AG04450 (cell line): ENCODE measurements around the gene CAPN8. TPM values are rescaled to one million over a fixed set of nuclear protein-coding genes. Genes with fewer than 3 reads are reported as not detected.
A peak's percentile ranks its signal among the peaks of the same experiment; 100 is the strongest.

Experiments used
- CTCF ChIA-PET: fragments of 300-600, 350-600 bp; formaldehyde crosslinking; extraction: SDS; loops from one replicate; lab custom pipeline; 2022; ENCODE audit warnings: antibody characterized with exemption, inconsistent platforms; lab: Charles Lee
- POLR2A ChIA-PET: fragments of 350-600 bp; formaldehyde crosslinking; extraction: SDS; loops from one replicate; lab custom pipeline; 2021; ENCODE audit warnings: antibody characterized with exemption, inconsistent platforms; lab: Yijun Ruan, JAX
- DNase-seq: peaks from one replicate; pipeline ENCODE4 v3.0.0-alpha.2; 2011; ENCODE audit warnings: low read depth, low spot score
- H3K27ac ChIP-seq: one replicate; pipeline ENCODE4 v1.5.1; 2012; ENCODE audit warnings: low read depth, low read length, control low read depth
- H3K27me3 ChIP-seq: one replicate; pipeline ENCODE4 v1.6.0; 2012; ENCODE audit warnings: low read length; ENCODE audit not compliant: control insufficient read depth, insufficient read depth
- H3K4me3 ChIP-seq: 2 replicates; pipeline ENCODE4 v1.5.1; 2011; ENCODE audit warnings: mild to moderate bottlenecking, low read depth, low read length, control low read depth
- H3K9me3 ChIP-seq: 2 replicates; pipeline ENCODE4 v1.5.1; 2012; ENCODE audit warnings: low read length; ENCODE audit not compliant: control insufficient read depth, insufficient read depth
- polyA plus RNA-seq: library from polyadenylated mRNA; depleted of rRNA; stranded (reverse); fragments of >200 nt; gene quantifications from 2 replicates; pipeline ENCODE4 v1.2.3, GENCODE V29; 2011
- TF ChIP-seq, protein P1 (sequence below): IDR thresholded peaks from 2 replicates; pipeline ENCODE4 v1.5.1; 2011; ENCODE audit warnings: low read depth, low read length, control low read depth, inconsistent platforms

The CAPN8 gene
- polyA plus RNA-seq, 1 experiment: not detected

DNA sequence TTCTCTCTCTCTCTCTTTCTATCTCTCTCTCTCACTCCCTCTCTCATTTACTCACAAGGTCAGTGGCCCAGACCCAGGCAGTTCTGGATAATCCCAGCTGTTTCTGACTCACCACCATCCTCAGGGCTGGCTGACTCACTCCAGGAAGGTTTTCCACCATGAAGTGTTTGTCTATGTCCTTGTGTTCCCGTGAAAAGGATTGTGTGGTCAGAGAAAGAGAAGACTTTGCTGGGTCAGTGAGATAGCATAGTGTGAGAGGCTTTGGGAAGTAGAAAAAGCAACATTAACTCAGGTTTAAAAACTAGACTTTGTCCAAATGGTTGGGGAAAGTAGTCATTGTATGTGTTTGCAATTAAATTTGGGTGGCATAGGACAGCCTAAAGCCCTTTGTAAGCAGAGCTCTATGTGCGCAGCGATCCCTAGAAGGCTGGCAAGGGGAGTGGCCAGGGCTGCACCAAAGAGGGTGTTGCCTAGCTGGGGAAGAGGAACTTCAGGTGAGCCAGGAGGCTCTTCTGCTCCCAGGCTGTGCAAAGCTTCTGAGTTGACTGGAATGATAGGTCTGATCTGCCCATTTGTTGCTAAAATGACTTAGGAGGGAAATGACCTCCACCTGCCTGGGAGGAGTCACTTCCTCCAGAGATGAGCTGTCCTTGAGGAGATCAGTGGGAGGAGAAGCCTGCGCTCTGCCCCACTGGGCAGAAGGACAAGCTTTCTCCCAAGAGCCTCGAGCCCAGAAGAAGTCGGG, 41.9 kb upstream of the CAPN8 start:
- CTCF ChIA-PET: interaction anchor here (0.8 to 5.1 kb wide), 7 partner anchors 9 to 408 kb away, joined by 3 to 43 read pairs (median 3); no protein-coding TSS in a partner anchor
- TF ChIP-seq, protein P1, sequence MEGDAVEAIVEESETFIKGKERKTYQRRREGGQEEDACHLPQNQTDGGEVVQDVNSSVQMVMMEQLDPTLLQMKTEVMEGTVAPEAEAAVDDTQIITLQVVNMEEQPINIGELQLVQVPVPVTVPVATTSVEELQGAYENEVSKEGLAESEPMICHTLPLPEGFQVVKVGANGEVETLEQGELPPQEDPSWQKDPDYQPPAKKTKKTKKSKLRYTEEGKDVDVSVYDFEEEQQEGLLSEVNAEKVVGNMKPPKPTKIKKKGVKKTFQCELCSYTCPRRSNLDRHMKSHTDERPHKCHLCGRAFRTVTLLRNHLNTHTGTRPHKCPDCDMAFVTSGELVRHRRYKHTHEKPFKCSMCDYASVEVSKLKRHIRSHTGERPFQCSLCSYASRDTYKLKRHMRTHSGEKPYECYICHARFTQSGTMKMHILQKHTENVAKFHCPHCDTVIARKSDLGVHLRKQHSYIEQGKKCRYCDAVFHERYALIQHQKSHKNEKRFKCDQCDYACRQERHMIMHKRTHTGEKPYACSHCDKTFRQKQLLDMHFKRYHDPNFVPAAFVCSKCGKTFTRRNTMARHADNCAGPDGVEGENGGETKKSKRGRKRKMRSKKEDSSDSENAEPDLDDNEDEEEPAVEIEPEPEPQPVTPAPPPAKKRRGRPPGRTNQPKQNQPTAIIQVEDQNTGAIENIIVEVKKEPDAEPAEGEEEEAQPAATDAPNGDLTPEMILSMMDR: no peak
- peak; percentile 98 for DNase-seq
- peak overlapping the region; percentile 99 for H3K27ac ChIP-seq
- H3K4me3 ChIP-seq: peak overlapping the region; percentile 20; the same call in 1 of the 2 replicates
- POLR2A ChIA-PET: interaction anchor here (0.6 to 1.8 kb wide), 4 partner anchors 20 to 65 kb away, joined by 4 to 11 read pairs (median 5); no protein-coding TSS in a partner anchor
- no peaks in the 10 kb centered on the region for H3K9me3 ChIP-seq
- H3K27me3 ChIP-seq: no peaks in the 10 kb centered on the region

DNA sequence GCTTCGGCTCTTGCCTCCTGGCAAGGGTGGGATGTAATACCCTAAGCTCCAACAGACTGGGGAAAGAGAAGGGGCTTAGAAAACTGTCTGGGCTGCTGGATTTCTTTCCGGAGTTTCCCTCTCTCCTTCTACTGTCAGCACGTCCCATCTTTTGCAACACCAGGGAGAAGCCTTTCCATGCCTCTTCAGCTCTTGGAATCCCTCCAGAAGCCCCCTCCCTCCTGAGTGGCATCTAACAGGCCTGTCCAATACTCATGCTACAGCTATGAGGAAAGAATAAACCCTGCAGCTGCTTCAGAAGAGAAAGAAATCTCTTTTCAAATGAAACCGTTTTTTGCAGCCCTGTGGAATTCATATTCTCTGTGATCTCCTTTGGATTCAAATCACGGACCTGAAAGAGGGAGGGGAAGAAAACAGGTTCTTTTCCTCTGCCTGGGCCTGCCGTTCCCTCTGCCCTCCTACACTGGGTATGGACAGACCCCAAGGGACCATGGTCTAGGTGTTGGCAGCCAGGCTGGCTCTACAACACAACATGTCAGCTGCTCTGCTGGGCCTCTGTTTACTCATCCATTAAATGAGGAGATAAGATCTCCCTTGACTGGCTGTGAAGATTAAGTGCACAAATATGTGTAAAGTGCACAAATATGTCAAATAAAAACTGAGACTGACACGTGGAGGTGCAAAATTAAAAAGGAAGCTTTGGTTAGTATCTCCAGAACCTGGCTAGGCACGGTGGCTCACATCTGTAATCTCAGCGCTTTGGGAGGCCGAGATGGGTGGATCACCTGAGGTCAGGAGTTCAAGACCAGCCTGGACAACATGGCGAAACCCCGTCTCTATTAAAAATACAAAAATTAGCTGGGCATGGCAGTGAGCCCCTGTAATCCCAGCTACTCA, 40.8 kb upstream of the CAPN8 start:
- POLR2A ChIA-PET: interaction anchor here (0.5 to 1.0 kb wide), 5 partner anchors 15 to 118 kb away, joined by 3 to 4 read pairs (median 3); no protein-coding TSS in a partner anchor
- H3K27ac ChIP-seq: peak overlapping the region; percentile 99
- CTCF ChIA-PET: interaction anchor here (0.9 to 5.1 kb wide), 3 partner anchors 43 to 410 kb away, joined by 3 to 43 read pairs (median 6); no protein-coding TSS in a partner anchor
- no peaks in the 10 kb centered on the region for H3K27me3 ChIP-seq
- peak overlapping the region; percentile 41 for H3K4me3 ChIP-seq
- H3K9me3 ChIP-seq: no peaks in the 10 kb centered on the region
- peak; percentile 92 for DNase-seq
- TF ChIP-seq, protein P1: no peak

DNA sequence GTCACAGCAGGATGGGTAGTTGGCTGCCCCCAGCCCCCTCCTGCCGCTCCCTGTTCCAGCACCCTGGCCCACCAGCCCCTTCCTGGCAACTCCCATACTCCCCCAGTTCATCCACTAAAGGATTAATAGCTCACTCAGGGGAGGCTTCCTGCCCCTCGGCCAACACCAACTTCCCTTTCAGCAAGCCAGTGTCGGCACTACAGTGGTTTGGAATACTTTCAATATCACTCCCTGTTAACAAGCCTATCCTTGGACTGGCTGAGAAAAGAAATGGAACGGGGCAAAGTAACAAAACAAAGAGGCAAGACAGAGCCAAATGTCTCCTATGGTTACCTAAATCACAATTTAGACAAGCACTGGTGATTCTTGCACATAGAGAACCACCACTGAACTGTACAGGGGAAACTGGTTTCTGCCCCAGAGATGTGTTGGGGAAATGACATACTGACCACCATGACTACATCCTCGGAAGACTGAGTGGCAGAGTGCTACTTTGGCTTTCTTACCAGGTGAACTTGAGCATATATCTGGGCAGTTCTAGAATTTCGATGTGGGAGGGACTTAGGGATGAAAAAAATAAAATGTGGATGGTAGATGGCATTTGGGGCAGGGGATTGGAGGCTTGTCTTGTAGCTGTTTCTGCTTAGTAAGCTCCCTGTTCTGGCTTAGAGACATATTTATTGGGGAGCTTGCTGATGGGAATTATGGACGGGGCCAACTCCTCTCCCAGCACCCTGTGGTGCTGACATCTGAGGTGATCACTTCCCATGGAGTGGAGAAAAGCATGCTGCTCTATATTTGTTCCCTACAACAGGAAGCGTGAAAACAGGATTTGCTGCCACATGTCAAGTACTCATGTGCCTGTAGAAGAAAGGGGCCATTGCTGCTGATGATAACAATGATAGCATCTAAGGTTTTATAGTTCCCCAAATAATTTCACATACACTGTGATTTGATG, 39.7 kb upstream of the CAPN8 start:
- POLR2A ChIA-PET: interaction anchor here (0.5 to 1.0 kb wide), 3 partner anchors 16 to 44 kb away, joined by 3 to 4 read pairs (median 3); no protein-coding TSS in a partner anchor

GRCh38 chr1:223703668-223704013, 38.1 kb upstream of the CAPN8 start:
- Histone ChIP-seq H3K4me3 (no peak overlapping the region), H3K27me3 (no peaks in the 10 kb centered on the region), H3K27ac (no peak overlapping the region), H3K9me3 (no peaks in the 10 kb centered on the region)
- ChIA-PET POLR2A (no interaction called here), CTCF (no interaction called here)
- DNase-seq: no peak
- TF ChIP-seq, protein P1: no peak

More for the DNA sequence above, 39.7 kb upstream of the CAPN8 start:
- CTCF ChIA-PET: interaction anchor here (5.1 kb wide), 1 partner anchor 45 kb away, joined by 43 read pairs; no protein-coding TSS in a partner anchor
- no peak for DNase-seq
- Histone ChIP-seq H3K27ac (peak overlapping the region; percentile 99), H3K4me3 (no peak overlapping the region), H3K9me3 (no peaks in the 10 kb centered on the region), H3K27me3 (no peaks in the 10 kb centered on the region)
- TF ChIP-seq, protein P1: no peak
